ENCODE results near the gene ZNF521. TPM values are rescaled to one million over a fixed set of nuclear protein-coding genes. Genes with fewer than 3 reads are reported as not detected.

ZNF521 gene
- total and polyA plus RNA-seq, 10 of the 15 experiments (the other 5 are each of a cell fraction or from before 2014, with no cell fraction given) = 0.02 to 0.05 (median 0.04) TPM; not detected in 6

DNA sequence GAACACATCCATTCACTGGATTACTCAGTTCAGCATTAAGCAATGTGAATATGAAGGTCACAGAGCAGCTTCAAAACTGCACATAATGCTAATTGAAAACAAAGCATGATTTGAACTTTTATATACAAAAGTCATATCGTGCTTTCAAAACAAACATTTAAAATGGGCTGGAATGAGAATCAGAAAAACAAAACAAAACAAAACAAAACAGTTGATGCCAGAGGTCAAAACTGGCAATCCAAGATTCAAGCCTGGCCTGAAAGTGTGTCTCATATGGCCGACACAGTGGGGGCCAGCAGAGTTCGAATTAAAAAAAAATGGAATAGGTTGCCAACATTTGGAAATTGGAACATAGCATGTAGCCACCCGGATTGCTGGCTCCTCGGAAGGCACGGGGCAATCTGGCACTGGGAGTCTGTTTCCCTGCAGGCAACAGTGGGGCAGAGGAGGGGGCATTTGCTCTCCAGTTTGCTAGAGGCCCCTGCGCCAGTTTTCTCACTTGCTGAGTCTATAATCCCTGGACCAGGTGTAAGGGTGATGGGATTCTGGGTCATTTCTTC is 294.4 kb downstream of the ZNF521 start:
- H3K27ac ChIP-seq (ENCODE audit: control insufficient read depth, insufficient read depth) = no peak overlapping the region
- TF ChIP-seq POLR2A (IDR thresholded peaks at IDR 0.05; ENCODE audit: low read depth, low read length) (no peak), EP300 (IDR thresholded peaks at IDR 0.05; ENCODE audit: borderline replicate concordance in 1 of 2, control insufficient read depth in 1 of 2, low read depth in 2 of 2, low read length in 2 of 2) (no peak), JUND (IDR thresholded peaks at IDR 0.05; ENCODE audit: low read depth, low read length) (no peak), NR2C2 (IDR thresholded peaks at IDR 0.05; ENCODE audit: borderline replicate concordance, control insufficient read depth, insufficient read length, low read depth) (no peak), MEF2A (IDR thresholded peaks at IDR 0.05; ENCODE audit: insufficient read depth, low read depth, low read length) (no peak), SUZ12 (IDR thresholded peaks at IDR 0.05; ENCODE audit: unreplicated experiment) (no peak), RAD51 (IDR thresholded peaks at IDR 0.05) (no peak)
- TF ChIP-seq, protein P1, sequence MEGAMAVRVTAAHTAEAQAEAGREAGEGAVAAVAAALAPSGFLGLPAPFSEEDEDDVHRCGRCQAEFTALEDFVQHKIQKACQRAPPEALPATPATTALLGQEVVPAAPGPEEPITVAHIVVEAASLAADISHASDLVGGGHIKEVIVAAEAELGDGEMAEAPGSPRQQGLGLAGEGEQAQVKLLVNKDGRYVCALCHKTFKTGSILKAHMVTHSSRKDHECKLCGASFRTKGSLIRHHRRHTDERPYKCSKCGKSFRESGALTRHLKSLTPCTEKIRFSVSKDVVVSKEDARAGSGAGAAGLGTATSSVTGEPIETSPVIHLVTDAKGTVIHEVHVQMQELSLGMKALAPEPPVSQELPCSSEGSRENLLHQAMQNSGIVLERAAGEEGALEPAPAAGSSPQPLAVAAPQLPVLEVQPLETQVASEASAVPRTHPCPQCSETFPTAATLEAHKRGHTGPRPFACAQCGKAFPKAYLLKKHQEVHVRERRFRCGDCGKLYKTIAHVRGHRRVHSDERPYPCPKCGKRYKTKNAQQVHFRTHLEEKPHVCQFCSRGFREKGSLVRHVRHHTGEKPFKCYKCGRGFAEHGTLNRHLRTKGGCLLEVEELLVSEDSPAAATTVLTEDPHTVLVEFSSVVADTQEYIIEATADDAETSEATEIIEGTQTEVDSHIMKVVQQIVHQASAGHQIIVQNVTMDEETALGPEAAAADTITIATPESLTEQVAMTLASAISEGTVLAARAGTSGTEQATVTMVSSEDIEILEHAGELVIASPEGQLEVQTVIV (IDR thresholded peaks at IDR 0.05; ENCODE audit: borderline replicate concordance, partially characterized antibody) = no peak
- H3K4me2 ChIP-seq (ENCODE audit: control insufficient read depth, insufficient read depth) = no peak overlapping the region
- no peak for FAIRE-seq
- in situ Hi-C loops (cut with MboI) (no loop called here), intact Hi-C loops (cut with micrococcal nuclease; ENCODE audit: unreplicated experiment) (no loop called here)
- SMC1A ChIA-PET (ENCODE audit: uncharacterized antibody, unreplicated experiment) = no interaction called here
- H4K20me1 ChIP-seq (ENCODE audit: control insufficient read depth, insufficient read depth) = no peaks in the 10 kb centered on the region
- no peak overlapping the region for H3K9ac ChIP-seq (ENCODE audit: control insufficient read depth, insufficient read depth, low read length)
- CTCF ChIA-PET = no interaction called here
- no peak for DNase-seq (ENCODE audit: low read depth, low spot score)
- no peaks in the 10 kb centered on the region for H3K4me1 ChIP-seq (ENCODE audit: control insufficient read depth, insufficient read depth, low read length)
- H3K9me3 ChIP-seq (replicated peaks; ENCODE audit: control insufficient read depth, insufficient read depth, low read length) = no peaks in the 10 kb centered on the region
- no TSS peak for BruUV-seq (replicated peaks)
- no peak overlapping the region for H2AFZ ChIP-seq (ENCODE audit: control insufficient read depth, low read depth, low read length)
- no peak for ATAC-seq
- H3K27me3 ChIP-seq (replicated peaks in 1 of 2; ENCODE audit: control insufficient read depth in 2 of 2, insufficient read depth in 2 of 2, low read length in 1 of 2) = peaks cover 0 to 1% of the 10 kb centered on the region in 2 experiments; a peak in 1 of 4 replicates
- 19% methylated on average over 7 of the region's 7 CpGs for WGBS (ENCODE audit: insufficient coverage, insufficient replicate concordance, low lambda C conversion rate, missing lambda C conversion rate)
- no peaks in the 10 kb centered on the region for H3K79me2 ChIP-seq (ENCODE audit: control insufficient read depth, insufficient read depth, low read length)
- RAD21 ChIA-PET (ENCODE audit: unreplicated experiment) = no interaction called here
- H3K4me3 ChIP-seq = no peak overlapping the region
- H3K36me3 ChIP-seq (ENCODE audit: control insufficient read depth in 2 of 2, insufficient read depth in 2 of 2, low read length in 1 of 2) = no peaks in the 10 kb centered on the region
- POLR2A ChIA-PET = no interaction called here
